ENCODE data around the gene TUBGCP6. TPM values are rescaled to one million over a fixed set of nuclear protein-coding genes. Genes with fewer than 3 reads are reported as not detected.

The TUBGCP6 gene, protein sequence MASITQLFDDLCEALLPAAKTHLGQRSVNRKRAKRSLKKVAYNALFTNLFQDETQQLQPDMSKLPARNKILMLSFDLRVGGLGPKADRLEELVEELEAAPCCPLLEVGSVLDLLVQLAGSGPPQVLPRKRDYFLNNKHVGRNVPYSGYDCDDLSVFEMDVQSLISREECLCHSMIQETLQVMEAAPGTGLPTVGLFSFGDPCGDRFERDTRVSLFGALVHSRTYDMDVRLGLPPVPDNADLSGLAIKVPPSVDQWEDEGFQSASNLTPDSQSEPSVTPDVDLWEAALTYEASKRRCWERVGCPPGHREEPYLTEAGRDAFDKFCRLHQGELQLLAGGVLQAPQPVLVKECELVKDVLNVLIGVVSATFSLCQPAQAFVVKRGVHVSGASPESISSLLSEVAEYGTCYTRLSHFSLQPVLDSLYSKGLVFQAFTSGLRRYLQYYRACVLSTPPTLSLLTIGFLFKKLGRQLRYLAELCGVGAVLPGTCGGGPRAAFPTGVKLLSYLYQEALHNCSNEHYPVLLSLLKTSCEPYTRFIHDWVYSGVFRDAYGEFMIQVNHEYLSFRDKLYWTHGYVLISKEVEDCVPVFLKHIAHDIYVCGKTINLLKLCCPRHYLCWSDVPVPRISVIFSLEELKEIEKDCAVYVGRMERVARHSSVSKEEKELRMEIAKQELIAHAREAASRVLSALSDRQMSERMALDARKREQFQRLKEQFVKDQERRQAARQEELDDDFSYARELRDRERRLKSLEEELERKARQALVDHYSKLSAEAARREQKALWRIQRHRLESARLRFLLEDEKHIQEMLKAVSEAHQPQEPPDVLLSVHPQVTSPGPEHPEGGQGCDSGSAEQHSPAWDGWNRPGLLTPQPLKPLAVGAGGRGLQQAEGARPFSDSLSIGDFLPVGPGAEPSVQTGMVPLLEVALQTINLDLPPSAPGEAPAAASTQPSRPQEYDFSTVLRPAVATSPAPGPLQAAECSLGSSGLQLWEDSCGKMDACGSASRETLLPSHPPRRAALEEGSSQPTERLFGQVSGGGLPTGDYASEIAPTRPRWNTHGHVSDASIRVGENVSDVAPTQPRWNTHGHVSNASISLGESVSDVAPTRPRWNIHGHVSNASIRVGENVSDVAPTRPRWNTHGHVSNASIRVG (N-terminal part only)
- 9.8 and 10.1 TPM in 2 replicates for polyA plus RNA-seq (2013)

DNA sequence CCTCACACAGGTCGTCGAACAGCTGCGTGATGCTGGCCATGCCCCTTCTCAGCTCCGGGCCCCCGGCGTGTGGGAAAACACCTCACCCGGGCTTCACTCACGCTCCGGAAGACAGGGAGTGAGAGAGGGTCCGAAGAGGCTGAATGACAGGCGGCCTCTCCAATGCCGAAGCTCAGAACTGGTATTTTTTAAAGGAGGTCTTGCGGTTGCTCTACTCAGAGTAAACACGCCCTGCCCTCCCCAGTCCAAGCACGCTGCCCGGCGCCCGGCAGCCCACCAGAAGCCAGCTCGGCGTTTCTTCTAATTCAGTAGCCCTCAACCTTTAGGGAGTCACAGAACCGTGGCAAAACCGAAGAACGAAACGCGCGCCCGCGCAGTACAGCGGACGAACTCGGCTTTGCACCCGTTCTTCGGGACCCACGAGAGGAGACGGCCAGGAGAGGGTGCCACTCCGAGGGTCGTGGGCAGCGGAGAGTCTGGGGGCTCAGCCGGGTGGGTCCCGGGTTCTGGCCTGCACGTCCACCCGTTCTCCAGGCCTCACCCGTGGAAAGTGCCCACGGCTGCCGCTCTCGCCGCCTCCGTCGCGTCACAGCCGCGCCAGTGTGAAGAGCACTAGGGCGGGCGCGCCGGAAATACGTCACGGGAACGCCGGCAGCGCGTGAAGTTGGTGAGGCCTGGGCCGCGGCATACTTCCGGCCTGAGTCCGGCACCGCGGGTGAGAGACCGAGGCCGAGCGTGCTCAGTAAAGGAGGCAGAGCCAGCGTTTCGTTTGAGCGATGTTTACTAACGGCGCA is at the start of gene TUBGCP6:
Gene TUBGCP6 (minus strand): TSS at position 604 of the 794 bp plus-strand sequence. CDS start 564 bp downstream, at position 40.
- Histone ChIP-seq H4K12ac (ENCODE audit: low read depth, low read length) (peak within 1 kb of the TSS; percentile 91), H2BK12ac (ENCODE audit: low read length) (no peak within 1 kb of the TSS), H3K18ac (ENCODE audit: low read length) (peak within 1 kb of the TSS; percentile 95), H3K23ac (ENCODE audit: low read length) (no peak within 1 kb of the TSS), H3K9me3 (ENCODE audit: insufficient read depth, low read depth, low read length) (peaks cover 2% of the 10 kb centered on the region), H4K8ac (ENCODE audit: low read depth, low read length) (peak within 1 kb of the TSS; percentile 97), H3K79me1 (ENCODE audit: low read length) (peaks cover 7% of the 10 kb centered on the region), H3K4me1 (ENCODE audit: control insufficient read depth in 1 of 2, insufficient read depth in 2 of 2, low read length in 2 of 2) (peaks cover 10 to 18% of the 10 kb centered on the region in 2 experiments), H3K36me3 (ENCODE audit: control insufficient read depth in 1 of 2, insufficient read depth in 2 of 2, low read length in 2 of 2) (peaks cover 33 to 35% of the 10 kb centered on the region in 2 experiments), H2BK5ac (ENCODE audit: low read depth, low read length, poor library complexity) (peak within 1 kb of the TSS; percentile 73), H3K14ac (ENCODE audit: low read length) (peak within 1 kb of the TSS; percentile 92), H3K4ac (ENCODE audit: low read depth, low read length) (peak within 1 kb of the TSS; percentile 75), H3K4me2 (ENCODE audit: low read length) (peak within 1 kb of the TSS; percentile 90), H3K27ac (ENCODE audit: low read depth, low read length) (peak within 1 kb of the TSS; percentile 87), H2AK5ac (ENCODE audit: low read length) (peak within 1 kb of the TSS; percentile 29), H3K27me3 (ENCODE audit: insufficient read depth, low read length) (no peaks in the 10 kb centered on the region), H2BK120ac (ENCODE audit: insufficient read depth, low read length, poor library complexity) (peak within 1 kb of the TSS; percentile 52), H3K4me3 (ENCODE audit: low read depth, low read length) (peak within 1 kb of the TSS; percentile 92), H3K79me2 (ENCODE audit: control insufficient read depth, insufficient read depth, low read length, poor library complexity) (peaks cover 11% of the 10 kb centered on the region), H2AFZ (ENCODE audit: insufficient read depth, low read length, poor library complexity) (peak within 1 kb of the TSS; percentile 86), H4K91ac (ENCODE audit: low read depth, low read length) (peak within 1 kb of the TSS; percentile 86), H3K9ac (ENCODE audit: low read length) (peak within 1 kb of the TSS; percentile 88)
- no CpG with 5 or more reads among the region's 76 CpGs for WGBS (ENCODE audit: extremely low coverage, insufficient coverage, insufficient read length)
- DNase-seq = peak; percentile 93 to 95

DNA sequence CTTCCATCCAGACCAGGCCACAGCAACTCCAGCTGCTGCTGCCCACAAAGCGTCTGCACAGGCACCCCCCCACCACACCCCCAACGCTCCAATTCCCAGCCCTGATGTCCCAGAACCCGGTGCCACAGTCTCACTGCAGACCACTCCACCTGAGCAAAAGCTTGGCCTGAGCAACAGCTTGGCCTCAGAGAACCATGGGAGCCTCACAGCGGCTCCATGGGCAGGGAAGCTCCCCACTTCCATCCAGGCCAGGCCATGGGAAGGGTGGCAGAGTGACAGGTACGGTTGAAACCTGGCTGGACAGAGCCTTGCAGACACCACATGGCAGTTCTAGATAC is 49.5 kb upstream of the TUBGCP6 start:
- peak overlapping the region; percentile 54 for H3K18ac ChIP-seq (ENCODE audit: low read length)
- H3K79me1 ChIP-seq (ENCODE audit: low read length) = peaks cover 25% of the 10 kb centered on the region
- no CpG with 5 or more reads among the region's 5 CpGs for WGBS (ENCODE audit: extremely low coverage, insufficient coverage, insufficient read length)

DNA sequence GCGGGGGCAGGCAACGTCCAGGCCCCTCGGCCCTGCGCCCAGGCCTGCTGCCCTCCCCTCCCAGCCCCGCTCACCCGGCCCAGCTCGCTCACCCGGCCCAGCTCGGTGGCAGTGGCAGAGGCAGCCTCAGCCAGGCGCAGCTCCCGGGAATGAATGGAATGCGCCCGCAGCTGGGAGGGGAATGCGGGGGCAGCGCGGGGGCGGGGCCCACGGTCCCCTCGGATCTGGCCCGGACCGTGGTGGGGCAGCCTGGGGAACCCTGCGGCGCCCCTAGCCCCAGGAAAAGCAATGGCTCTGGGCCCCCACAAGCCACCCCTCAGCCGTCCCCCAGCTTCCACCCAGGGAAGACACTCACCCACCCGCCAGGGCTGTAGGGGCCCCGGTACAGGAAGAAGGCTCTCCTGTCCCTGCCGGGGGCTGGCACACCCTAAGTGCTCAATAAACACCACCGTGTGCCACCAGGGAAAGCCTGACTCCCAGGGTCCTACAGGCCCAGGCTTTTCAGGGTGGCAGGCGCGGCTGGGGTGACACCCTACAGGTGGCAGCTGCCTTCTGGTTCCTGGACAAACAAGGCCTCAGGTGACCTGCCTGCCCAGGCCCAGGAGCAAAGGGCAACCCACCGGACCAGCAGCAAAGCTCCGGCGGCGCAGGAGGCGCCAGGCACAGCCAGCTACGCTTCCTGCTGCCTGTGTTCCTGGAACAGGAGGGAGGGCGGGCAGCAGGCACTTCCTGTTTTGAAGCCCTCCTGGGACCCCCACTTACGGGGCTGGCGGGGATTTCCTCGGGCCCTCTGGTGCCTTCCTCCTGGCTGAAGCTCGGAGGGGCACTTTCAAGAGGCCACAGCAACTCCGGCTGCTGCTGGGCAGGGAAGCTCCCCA is 48.9 kb upstream of the TUBGCP6 start:
- H3K27ac ChIP-seq (ENCODE audit: low read depth, low read length) = peak overlapping the region; percentile 90
- peaks cover 13% of the 10 kb centered on the region for H3K79me2 ChIP-seq (ENCODE audit: control insufficient read depth, insufficient read depth, low read length, poor library complexity)
- H2BK12ac ChIP-seq (ENCODE audit: low read length) = peak overlapping the region; percentile 19
- peak overlapping the region; percentile 54 for H3K18ac ChIP-seq (ENCODE audit: low read length)
- H3K4me2 ChIP-seq (ENCODE audit: low read length) = peak overlapping the region; percentile 64
- H3K9me3 ChIP-seq (ENCODE audit: insufficient read depth, low read depth, low read length) = peaks cover 4% of the 10 kb centered on the region
- H3K4ac ChIP-seq (ENCODE audit: low read depth, low read length) = peak overlapping the region; percentile 21
- H3K79me1 ChIP-seq (ENCODE audit: low read length) = peaks cover 22% of the 10 kb centered on the region
- peaks cover 27 to 34% of the 10 kb centered on the region in 2 experiments for H3K4me1 ChIP-seq (ENCODE audit: control insufficient read depth in 1 of 2, insufficient read depth in 2 of 2, low read length in 2 of 2)
- H4K91ac ChIP-seq (ENCODE audit: low read depth, low read length) = peak overlapping the region; percentile 82
- H3K14ac ChIP-seq (ENCODE audit: low read length) = peak overlapping the region; percentile 80
- H3K4me3 ChIP-seq (ENCODE audit: low read depth, low read length) = no peak overlapping the region
- no peak overlapping the region for H3K23ac ChIP-seq (ENCODE audit: low read length)
- peak overlapping the region; percentile 91 for H2BK120ac ChIP-seq (ENCODE audit: insufficient read depth, low read length, poor library complexity)
- H3K36me3 ChIP-seq (ENCODE audit: control insufficient read depth in 1 of 2, insufficient read depth in 2 of 2, low read length in 2 of 2) = peaks cover 29 to 33% of the 10 kb centered on the region in 2 experiments
- peak; percentile 78 to 89 for DNase-seq
- no CpG with 5 or more reads among the region's 42 CpGs for WGBS (ENCODE audit: extremely low coverage, insufficient coverage, insufficient read length)
- peak overlapping the region; percentile 51 for H2AK5ac ChIP-seq (ENCODE audit: low read length)
- H2BK5ac ChIP-seq (ENCODE audit: low read depth, low read length, poor library complexity) = peak overlapping the region; percentile 68
- peak overlapping the region; percentile 18 for H4K8ac ChIP-seq (ENCODE audit: low read depth, low read length)
- no peak overlapping the region for H4K12ac ChIP-seq (ENCODE audit: low read depth, low read length)
- H2AFZ ChIP-seq (ENCODE audit: insufficient read depth, low read length, poor library complexity) = peak overlapping the region; percentile 68
- no peaks in the 10 kb centered on the region for H3K27me3 ChIP-seq (ENCODE audit: insufficient read depth, low read length)
- no peak overlapping the region for H3K9ac ChIP-seq (ENCODE audit: low read length)

More for the DNA sequence above, 49.5 kb upstream of the TUBGCP6 start:
- H3K36me3 ChIP-seq (ENCODE audit: control insufficient read depth in 1 of 2, insufficient read depth in 2 of 2, low read length in 2 of 2) = peaks cover 23 to 27% of the 10 kb centered on the region in 2 experiments
- DNase-seq = no peak
- H3K9ac ChIP-seq (ENCODE audit: low read length) = no peak overlapping the region
- no peak overlapping the region for H3K4me2 ChIP-seq (ENCODE audit: low read length)
- H3K4me1 ChIP-seq (ENCODE audit: control insufficient read depth in 1 of 2, insufficient read depth in 2 of 2, low read length in 2 of 2) = peaks cover 29 to 37% of the 10 kb centered on the region in 2 experiments
- H4K91ac ChIP-seq (ENCODE audit: low read depth, low read length) = peak overlapping the region; percentile 69
- peak overlapping the region; percentile 49 for H2BK120ac ChIP-seq (ENCODE audit: insufficient read depth, low read length, poor library complexity)
- H4K8ac ChIP-seq (ENCODE audit: low read depth, low read length) = peak overlapping the region; percentile 10
- H3K14ac ChIP-seq (ENCODE audit: low read length) = peak overlapping the region; percentile 80
- H3K4ac ChIP-seq (ENCODE audit: low read depth, low read length) = no peak overlapping the region
- H3K9me3 ChIP-seq (ENCODE audit: insufficient read depth, low read depth, low read length) = peaks cover 4% of the 10 kb centered on the region
- no peaks in the 10 kb centered on the region for H3K27me3 ChIP-seq (ENCODE audit: insufficient read depth, low read length)
- peak overlapping the region; percentile 19 for H2BK12ac ChIP-seq (ENCODE audit: low read length)
- H3K79me2 ChIP-seq (ENCODE audit: control insufficient read depth, insufficient read depth, low read length, poor library complexity) = peaks cover 15% of the 10 kb centered on the region
- H4K12ac ChIP-seq (ENCODE audit: low read depth, low read length) = no peak overlapping the region
- peak overlapping the region; percentile 11 for H2AFZ ChIP-seq (ENCODE audit: insufficient read depth, low read length, poor library complexity)
- no peak overlapping the region for H3K4me3 ChIP-seq (ENCODE audit: low read depth, low read length)
- H3K27ac ChIP-seq (ENCODE audit: low read depth, low read length) = peak overlapping the region; percentile 73
- peak overlapping the region; percentile 68 for H2BK5ac ChIP-seq (ENCODE audit: low read depth, low read length, poor library complexity)
- H2AK5ac ChIP-seq (ENCODE audit: low read length) = peak overlapping the region; percentile 51
- H3K23ac ChIP-seq (ENCODE audit: low read length) = no peak overlapping the region
